H1 (cell line): Measurements from ENCODE around the gene HIBADH. TPM values are rescaled to one million over a fixed set of nuclear protein-coding genes. Genes with fewer than 3 reads are reported as not detected.

ENCODE experiments used
- CHD1 ChIP-seq: IDR thresholded peaks from 2 replicates; pipeline ENCODE4 v1.6.1; 2012; ENCODE audit warnings: low read depth, low read length, improper control_type of control experiment
- KDM4A ChIP-seq: IDR thresholded peaks from one replicate; pipeline ENCODE4 v1.7.1; 2012; ENCODE audit warnings: low read depth, mild to moderate bottlenecking, moderate library complexity, low read length, inconsistent platforms; ENCODE audit not compliant: severe bottlenecking
- polyA plus RNA-seq, 7 experiments: library from polyadenylated mRNA; depleted of rRNA in 3 of 7; stranded (reverse) in 5 of 7; unstranded in 2 of 7; fragments of >200 nt in 5 of 7; fragments of 200-250 nt in 2 of 7; gene quantifications; 1 replicate in 5 of 7; 2 replicates in 1 of 7; 4 replicates in 1 of 7; pipeline versions ENCODE4 v1.2.1 to v1.2.3, GENCODE V29; 2011 to 2013; ENCODE audit warnings: missing spikeins in 2 of 7, mixed read lengths in 2 of 7
- total RNA-seq: library from RNA; stranded (reverse); fragmentation: NEBNext Ultra II Directional; extraction: Animal tissue kit (Norgen Biotek cat#: 25700); gene quantifications from 2 replicates; pipeline ENCODE4 v1.2.1, GENCODE V29; 2021

Gene HIBADH
- total and polyA plus RNA-seq, 2 of the 8 experiments (the other 6 are each of a cell fraction or from before 2014, with no cell fraction given) = 30.1 to 39.5 TPM

DNA sequence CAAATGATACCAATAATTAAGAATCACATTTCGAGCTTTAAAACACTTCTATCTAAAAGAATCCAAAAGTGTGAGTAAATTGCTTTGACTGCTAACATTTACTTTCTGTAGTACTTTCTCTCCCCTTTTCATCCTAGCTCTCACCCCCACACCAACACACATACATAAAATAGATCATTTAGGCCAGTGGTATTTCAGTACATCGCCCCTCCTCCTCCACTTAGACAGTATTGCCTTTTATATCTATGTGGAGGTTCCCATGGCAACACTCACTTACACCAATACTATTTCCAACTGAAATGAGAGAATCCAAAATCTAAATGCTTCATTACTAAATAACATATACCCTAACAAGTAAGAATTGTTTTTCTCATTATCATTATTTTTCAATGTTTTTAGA, 58.9 kb downstream of the HIBADH start (continued):
- TF ChIP-seq CHD1 = no peak
- TF ChIP-seq KDM4A = no peak
